Neural crest cell (in vitro differentiated cells): ENCODE results near the gene LEMD2. TPM values are rescaled to one million over a fixed set of nuclear protein-coding genes. Genes with fewer than 3 reads are reported as not detected.
A peak's percentile ranks its signal among the peaks of the same experiment; 100 is the strongest.

Experiments
- DNase-seq: peaks from one replicate; pipeline ENCODE4 v3.0.0; 2021; ENCODE audit warnings: low read depth, mixed read lengths, low spot score
- H3K27ac Mint-ChIP-seq: one replicate; pipeline ENCODE4 v1.8.0; 2021; ENCODE audit warnings: mild to moderate bottlenecking, mixed read lengths; ENCODE audit not compliant: unreplicated experiment
- H3K27me3 Mint-ChIP-seq: 2 replicates; pipeline ENCODE4 v1.8.0; 2021; ENCODE audit warnings: low read depth, mild to moderate bottlenecking, mixed read lengths
- H3K36me3 Mint-ChIP-seq: 2 replicates; pipeline ENCODE4 v1.8.0; 2021; ENCODE audit warnings: low read depth, mild to moderate bottlenecking, mixed read lengths
- H3K4me1 Mint-ChIP-seq: 2 replicates; pipeline ENCODE4 v1.8.0; 2021; ENCODE audit warnings: mixed read lengths
- H3K4me3 Mint-ChIP-seq: one replicate; pipeline ENCODE4 v1.8.0; 2021; ENCODE audit warnings: mild to moderate bottlenecking, mixed read lengths
- H3K9me3 Mint-ChIP-seq: 2 replicates; pipeline ENCODE4 v1.8.0; 2021; ENCODE audit warnings: mixed read lengths
- total RNA-seq: library from RNA; stranded (reverse); gene quantifications from 2 replicates; pipeline ENCODE4 v1.2.1, GENCODE V29; 2021
- TF ChIP-seq, protein P1 (sequence below): fragments of 200-600 bp; sonication (generic); conservative IDR thresholded peaks from 2 replicates; pipeline ENCODE4 v1.5.0; 2021; ENCODE audit warnings: antibody characterized with exemption, mild to moderate bottlenecking

Gene LEMD2
- total RNA-seq, 1 donor from 2014 or later, result 63.6 TPM

DNA sequence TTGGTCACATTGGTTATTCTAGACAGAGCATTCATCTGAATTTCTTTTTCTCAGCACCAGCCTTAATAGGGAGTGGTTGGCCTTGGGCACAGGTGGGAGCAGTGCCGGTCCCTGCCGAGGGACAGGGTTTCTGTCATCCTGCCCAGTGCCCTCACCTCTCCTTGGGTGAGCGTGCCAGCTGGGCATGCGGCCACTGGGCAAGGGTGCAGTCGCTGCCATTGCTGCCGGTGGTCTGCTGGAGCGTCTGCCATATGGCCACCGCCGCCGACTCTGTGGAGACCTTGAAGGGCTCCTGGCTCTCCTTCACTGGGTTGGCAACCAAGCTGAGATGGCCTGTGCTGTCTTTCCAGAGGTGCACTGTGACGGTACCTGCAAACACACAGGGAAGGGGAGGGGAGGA, 61.0 kb downstream of the LEMD2 start:
- Mint-ChIP-seq H3K4me1 (peaks cover 23% of the 10 kb centered on the region), H3K27me3 (peaks cover 3% of the 10 kb centered on the region), H3K9me3 (no peaks in the 10 kb centered on the region), H3K4me3 (no peak overlapping the region), H3K36me3 (no peaks in the 10 kb centered on the region), H3K27ac (no peak overlapping the region)
- DNase-seq, result no peak
- TF ChIP-seq, protein P1, sequence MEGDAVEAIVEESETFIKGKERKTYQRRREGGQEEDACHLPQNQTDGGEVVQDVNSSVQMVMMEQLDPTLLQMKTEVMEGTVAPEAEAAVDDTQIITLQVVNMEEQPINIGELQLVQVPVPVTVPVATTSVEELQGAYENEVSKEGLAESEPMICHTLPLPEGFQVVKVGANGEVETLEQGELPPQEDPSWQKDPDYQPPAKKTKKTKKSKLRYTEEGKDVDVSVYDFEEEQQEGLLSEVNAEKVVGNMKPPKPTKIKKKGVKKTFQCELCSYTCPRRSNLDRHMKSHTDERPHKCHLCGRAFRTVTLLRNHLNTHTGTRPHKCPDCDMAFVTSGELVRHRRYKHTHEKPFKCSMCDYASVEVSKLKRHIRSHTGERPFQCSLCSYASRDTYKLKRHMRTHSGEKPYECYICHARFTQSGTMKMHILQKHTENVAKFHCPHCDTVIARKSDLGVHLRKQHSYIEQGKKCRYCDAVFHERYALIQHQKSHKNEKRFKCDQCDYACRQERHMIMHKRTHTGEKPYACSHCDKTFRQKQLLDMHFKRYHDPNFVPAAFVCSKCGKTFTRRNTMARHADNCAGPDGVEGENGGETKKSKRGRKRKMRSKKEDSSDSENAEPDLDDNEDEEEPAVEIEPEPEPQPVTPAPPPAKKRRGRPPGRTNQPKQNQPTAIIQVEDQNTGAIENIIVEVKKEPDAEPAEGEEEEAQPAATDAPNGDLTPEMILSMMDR, result no peak

DNA sequence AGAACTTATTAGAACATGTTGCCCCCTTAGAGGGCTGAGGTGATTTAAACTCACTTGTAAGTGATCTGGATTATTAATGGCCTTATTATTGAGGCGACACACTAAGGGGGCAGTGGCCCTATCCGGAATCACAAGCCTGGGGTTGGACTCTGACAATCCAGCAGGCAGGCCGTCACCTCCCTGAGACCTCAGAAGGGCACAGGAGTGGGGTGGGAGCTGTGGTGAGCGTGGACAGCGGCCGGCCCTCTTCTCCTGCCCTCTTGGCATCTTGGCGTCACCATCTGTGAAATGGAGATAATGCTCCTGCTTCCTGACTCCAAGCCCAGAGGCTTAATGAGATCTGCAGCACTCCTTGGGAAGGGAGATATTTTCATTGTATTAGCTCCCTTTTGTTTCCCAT, 61.8 kb downstream of the LEMD2 start:
- no peaks in the 10 kb centered on the region for H3K9me3 Mint-ChIP-seq
- no peak overlapping the region for H3K4me3 Mint-ChIP-seq
- TF ChIP-seq, protein P1, result no peak
- peaks cover 3% of the 10 kb centered on the region for H3K27me3 Mint-ChIP-seq
- peaks cover 17% of the 10 kb centered on the region for H3K4me1 Mint-ChIP-seq
- no peak overlapping the region for H3K27ac Mint-ChIP-seq
- no peaks in the 10 kb centered on the region for H3K36me3 Mint-ChIP-seq
- no peak for DNase-seq

DNA sequence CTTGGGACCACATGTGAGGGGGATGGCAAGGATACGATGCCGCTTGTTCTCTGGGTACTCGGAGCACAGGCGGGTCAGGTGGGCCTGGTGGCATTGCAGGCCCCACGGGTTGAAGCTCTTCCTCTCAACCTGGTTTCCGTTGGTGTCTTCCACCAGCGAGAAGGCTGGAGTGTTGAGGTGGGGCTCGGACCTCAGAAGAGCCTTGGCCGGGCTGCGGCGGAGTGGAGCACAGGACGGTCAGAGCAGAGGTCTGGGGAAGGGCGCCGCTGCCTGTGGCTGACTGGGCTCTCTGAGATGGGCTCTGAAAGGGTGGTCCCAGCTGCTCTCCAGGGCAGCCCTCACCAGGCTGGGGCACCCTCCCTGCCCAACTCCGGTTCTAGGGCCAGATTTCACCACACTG, 62.2 kb downstream of the LEMD2 start:
- Mint-ChIP-seq H3K4me3 (no peak overlapping the region), H3K4me1 (peaks cover 17% of the 10 kb centered on the region), H3K9me3 (no peaks in the 10 kb centered on the region), H3K27me3 (peaks cover 3% of the 10 kb centered on the region), H3K27ac (peak overlapping the region; percentile 67), H3K36me3 (no peaks in the 10 kb centered on the region)
- TF ChIP-seq, protein P1, result no peak
- DNase-seq, result no peak

DNA sequence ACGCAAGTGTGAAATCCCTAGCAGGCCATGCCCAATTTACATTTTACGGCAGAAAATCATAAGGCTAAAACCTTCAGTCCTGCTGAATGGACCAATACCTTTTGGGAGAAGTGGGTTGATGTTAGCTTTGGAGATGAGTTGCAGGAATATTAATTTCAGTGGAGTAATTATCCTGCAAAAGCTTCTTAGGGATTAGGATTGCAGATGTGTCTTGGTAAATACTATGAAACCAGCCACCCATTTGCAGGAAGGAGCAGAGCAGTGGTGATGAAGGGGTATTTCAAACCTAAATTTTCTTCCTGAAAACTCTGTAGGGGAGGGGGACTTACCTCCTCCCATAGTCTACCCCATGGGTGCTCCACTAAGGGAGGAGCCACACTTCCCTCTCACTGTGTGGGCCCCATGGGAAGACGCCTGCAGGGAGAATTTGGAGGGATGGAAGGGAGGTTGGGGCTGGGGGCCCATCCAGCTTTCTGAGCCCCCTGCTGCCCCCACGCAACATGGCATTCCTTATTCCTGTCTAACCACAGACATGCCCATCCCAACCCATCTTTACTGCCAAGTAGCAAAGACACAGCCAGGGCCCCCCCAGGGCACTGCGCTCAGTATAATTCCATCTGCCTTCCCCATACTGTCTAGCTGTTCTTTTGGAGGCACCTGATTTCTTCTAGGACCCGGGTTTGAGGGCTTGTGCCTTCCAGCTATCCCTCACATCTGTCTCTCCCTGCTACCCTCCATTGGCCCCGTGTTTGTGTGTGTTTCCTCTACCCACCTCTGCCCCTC, 62.8 kb downstream of the LEMD2 start:
- Mint-ChIP-seq H3K36me3 (no peaks in the 10 kb centered on the region), H3K9me3 (no peaks in the 10 kb centered on the region), H3K27ac (no peak overlapping the region), H3K4me1 (peaks cover 11% of the 10 kb centered on the region), H3K4me3 (no peak overlapping the region), H3K27me3 (peaks cover 3% of the 10 kb centered on the region)
- TF ChIP-seq, protein P1, result no peak
- DNase-seq, result no peak

- H3K27me3 Mint-ChIP-seq, result peaks cover 3% of the 10 kb centered on the region
- TF ChIP-seq, protein P1, result no peak
- peaks cover 6% of the 10 kb centered on the region for H3K4me1 Mint-ChIP-seq
- no peak overlapping the region for H3K27ac Mint-ChIP-seq
- no peaks in the 10 kb centered on the region for H3K36me3 Mint-ChIP-seq
- no peaks in the 10 kb centered on the region for H3K9me3 Mint-ChIP-seq
- DNase-seq, result no peak
- no peak overlapping the region for H3K4me3 Mint-ChIP-seq
Measured at GRCh38 chr6:33725222-33725621, 63.7 kb downstream of the LEMD2 start.
